Measurements from ENCODE around the gene TRIL.

Gene TRIL

GRCh38 chr7:28999895-29000716 lies 42.0 kb upstream of the TRIL start:
- no peak overlapping the region for H3K4me3 ChIP-seq (ENCODE audit: low read length)
- TF ChIP-seq CTCF (conservative IDR thresholded peaks at IDR 0.05; ENCODE audit: low read depth, low read length): no peak
- DNase-seq (ENCODE audit: low read depth): no peak

GRCh38 chr7:28999427-28999826 lies 41.3 kb upstream of the TRIL start:
- H3K4me3 ChIP-seq (ENCODE audit: low read length): no peak overlapping the region
- DNase-seq (ENCODE audit: low read depth): no peak
- no peak for TF ChIP-seq CTCF (conservative IDR thresholded peaks at IDR 0.05; ENCODE audit: low read depth, low read length)

- no peak overlapping the region for H3K4me3 ChIP-seq (ENCODE audit: low read length)
- TF ChIP-seq CTCF (conservative IDR thresholded peaks at IDR 0.05; ENCODE audit: low read depth, low read length): no peak
- DNase-seq (ENCODE audit: low read depth): no peak
These were observed 40.0 kb upstream of the TRIL start for GRCh38 chr7:28998105-28998504.

GRCh38 chr7:28996836-28997235 lies 38.7 kb upstream of the TRIL start:
- DNase-seq (ENCODE audit: low read depth): no peak
- TF ChIP-seq CTCF (conservative IDR thresholded peaks at IDR 0.05; ENCODE audit: low read depth, low read length): no peak
- no peak overlapping the region for H3K4me3 ChIP-seq (ENCODE audit: low read length)

GRCh38 chr7:28993371-28993770 lies 35.2 kb upstream of the TRIL start:
- H3K4me3 ChIP-seq (ENCODE audit: low read length): no peak overlapping the region
- DNase-seq (ENCODE audit: low read depth): no peak
- TF ChIP-seq CTCF (conservative IDR thresholded peaks at IDR 0.05; ENCODE audit: low read depth, low read length): no peak

- H3K4me3 ChIP-seq (ENCODE audit: low read length): no peak overlapping the region
- no peak for DNase-seq (ENCODE audit: low read depth)
- no peak for TF ChIP-seq CTCF (conservative IDR thresholded peaks at IDR 0.05; ENCODE audit: low read depth, low read length)
These were observed 34.7 kb upstream of the TRIL start for GRCh38 chr7:28992798-28993197.

Data from retinal pigment epithelial cell (primary cell).